Stimulated activated CD4-positive, alpha-beta T cell treated with anti-CD3 and anti-CD28 coated beads, TNF-alpha, amount 100 ng/mL, for 4 hours (primary cell): ENCODE data around the gene HLA-B.
"Not testable (repeated sequence)": the region's sequence is repeated elsewhere in the genome, so short reads cannot be mapped to it uniquely, and the experiment has no call there.

Experiments
- DNase-seq, 3 experiments: peaks; one replicate each; pipeline ENCODE4 v3.0.0-alpha.2; 2020; ENCODE audit warnings: low read depth in 3 of 3

Gene HLA-B

GRCh38 chr6:31356946-31357466 is at the start of gene HLA-B:
TSS of gene HLA-B (minus strand) at chr6:31357179. CDS start at chr6:31357158, 21 bp downstream.
- DNase-seq = peak in 2 of 3 experiments; percentile 51 to 75

GRCh38 chr6:31405996-31406395 is 49.0 kb upstream of the HLA-B start:
- no peak for DNase-seq

GRCh38 chr6:31404061-31404364 is 47.0 kb upstream of the HLA-B start:
- DNase-seq = not testable (repeated sequence)

- DNase-seq = peak; percentile 50 to 58 (median 53)
Observed at GRCh38 chr6:31403283-31404060, 46.5 kb upstream of the HLA-B start, which contains the start of gene MICA. TSS of gene MICA (plus strand) at chr6:31403595. CDS start at chr6:31403633, 38 bp downstream.

- no peak for DNase-seq
Observed at GRCh38 chr6:31402324-31403282, 45.6 kb upstream of the HLA-B start.

GRCh38 chr6:31401403-31401802 is 44.4 kb upstream of the HLA-B start:
- no peak for DNase-seq

- DNase-seq = peak; percentile 45 to 61 (median 61)
Observed at GRCh38 chr6:31400467-31401289, 43.7 kb upstream of the HLA-B start.

- peak; percentile 34 to 57 (median 44) for DNase-seq
Observed at GRCh38 chr6:31399589-31400466, 42.8 kb upstream of the HLA-B start.

- no peak for DNase-seq
Observed at GRCh38 chr6:31397901-31398525, 41.0 kb upstream of the HLA-B start.

- not testable (repeated sequence) for DNase-seq
Observed at GRCh38 chr6:31397153-31397499, 40.1 kb upstream of the HLA-B start.

- peak; percentile 77 to 83 (median 78) for DNase-seq
Observed at GRCh38 chr6:31396422-31397152, 39.6 kb upstream of the HLA-B start.

- DNase-seq = no peak
Observed at GRCh38 chr6:31395832-31396231, 38.9 kb upstream of the HLA-B start.

GRCh38 chr6:31394381-31394780 is 37.4 kb upstream of the HLA-B start:
- no peak for DNase-seq

- DNase-seq = no peak
Observed at GRCh38 chr6:31393932-31394331, 37.0 kb upstream of the HLA-B start.

- not testable (repeated sequence) for DNase-seq
Observed at GRCh38 chr6:31389802-31390132, 32.8 kb upstream of the HLA-B start.

GRCh38 chr6:31388916-31389801 is 32.2 kb upstream of the HLA-B start:
- not testable (repeated sequence) for DNase-seq

GRCh38 chr6:31386977-31387376 is 30.0 kb upstream of the HLA-B start:
- no peak for DNase-seq

- DNase-seq = no peak
Observed at GRCh38 chr6:31386099-31386498, 29.1 kb upstream of the HLA-B start.
